Muscle layer of colon (tissue), 2 donors: ENCODE results near the gene KRT33B.

Experiments used
- H3K27ac ChIP-seq: one replicate; pipeline ENCODE4 v1.7.0; 2013; ENCODE audit warnings: low read depth, mild to moderate bottlenecking, low read length, moderate library complexity
- H3K27me3 ChIP-seq, 2 donors: one replicate each; pipeline ENCODE4 v1.7.0; 2013; ENCODE audit warnings: low read length in 2 of 2, mild to moderate bottlenecking in 2 of 2; ENCODE audit not compliant: insufficient read depth in 2 of 2, control insufficient read depth in 1 of 2
- H3K36me3 ChIP-seq: one replicate; pipeline ENCODE4 v1.7.0; 2013; ENCODE audit warnings: mild to moderate bottlenecking, low read length; ENCODE audit not compliant: insufficient read depth
- H3K4me1 ChIP-seq: one replicate; pipeline ENCODE4 v1.7.0; 2013; ENCODE audit warnings: mild to moderate bottlenecking, low read length; ENCODE audit not compliant: insufficient read depth
- H3K4me3 ChIP-seq, 2 donors: one replicate each; pipeline ENCODE4 v1.7.0; 2013; ENCODE audit warnings: low read length in 2 of 2, low read depth in 1 of 2, mild to moderate bottlenecking in 1 of 2, moderate library complexity in 1 of 2
- H3K9ac ChIP-seq: one replicate; pipeline ENCODE4 v1.7.0; 2013; ENCODE audit warnings: low read length
- H3K9me3 ChIP-seq: one replicate; pipeline ENCODE4 v1.7.0; 2013; ENCODE audit warnings: mild to moderate bottlenecking, low read length
- donor health status: abdominal sarcoma.
- donor health status: Adenocarcinoma of cecum.

KRT33B gene

GRCh38 chr17:41340934-41341861, 28.4 kb downstream of the KRT33B start:
- no peaks in the 10 kb centered on the region for H3K4me1 ChIP-seq
- no peaks in the 10 kb centered on the region for H3K27me3 ChIP-seq
- no peaks in the 10 kb centered on the region for H3K36me3 ChIP-seq
- H3K9ac ChIP-seq, result no peak overlapping the region
- H3K4me3 ChIP-seq, result no peak overlapping the region
- no peak overlapping the region for H3K27ac ChIP-seq
- H3K9me3 ChIP-seq, result no peaks in the 10 kb centered on the region

- no peaks in the 10 kb centered on the region for H3K27me3 ChIP-seq
- H3K4me3 ChIP-seq, result no peak overlapping the region
- H3K4me1 ChIP-seq, result no peaks in the 10 kb centered on the region
- H3K27ac ChIP-seq, result no peak overlapping the region
- H3K9me3 ChIP-seq, result no peaks in the 10 kb centered on the region
- no peak overlapping the region for H3K9ac ChIP-seq
- H3K36me3 ChIP-seq, result no peaks in the 10 kb centered on the region
Observed at GRCh38 chr17:41340494-41340893, 29.1 kb downstream of the KRT33B start.

GRCh38 chr17:41339571-41340172, 29.9 kb downstream of the KRT33B start:
- H3K27me3 ChIP-seq, result no peaks in the 10 kb centered on the region
- no peak overlapping the region for H3K27ac ChIP-seq
- no peaks in the 10 kb centered on the region for H3K36me3 ChIP-seq
- H3K4me3 ChIP-seq, result no peak overlapping the region
- no peaks in the 10 kb centered on the region for H3K9me3 ChIP-seq
- no peaks in the 10 kb centered on the region for H3K4me1 ChIP-seq
- H3K9ac ChIP-seq, result no peak overlapping the region

- H3K4me1 ChIP-seq, result no peaks in the 10 kb centered on the region
- H3K27ac ChIP-seq, result no peak overlapping the region
- H3K9me3 ChIP-seq, result no peaks in the 10 kb centered on the region
- no peak overlapping the region for H3K4me3 ChIP-seq
- H3K36me3 ChIP-seq, result no peaks in the 10 kb centered on the region
- no peak overlapping the region for H3K9ac ChIP-seq
- H3K27me3 ChIP-seq, result no peaks in the 10 kb centered on the region
Observed at GRCh38 chr17:41338961-41339485, 30.6 kb downstream of the KRT33B start.

- Histone ChIP-seq H3K36me3 (no peaks in the 10 kb centered on the region), H3K9ac (no peak overlapping the region), H3K27ac (no peak overlapping the region), H3K4me1 (no peaks in the 10 kb centered on the region), H3K27me3 (no peaks in the 10 kb centered on the region), H3K4me3 (no peak overlapping the region), H3K9me3 (no peaks in the 10 kb centered on the region)
Observed at GRCh38 chr17:41335747-41336146, 33.9 kb downstream of the KRT33B start.

- H3K27ac ChIP-seq, result no peak overlapping the region
- no peaks in the 10 kb centered on the region for H3K9me3 ChIP-seq
- H3K9ac ChIP-seq, result no peak overlapping the region
- H3K4me1 ChIP-seq, result no peaks in the 10 kb centered on the region
- H3K4me3 ChIP-seq, result no peak overlapping the region
- no peaks in the 10 kb centered on the region for H3K27me3 ChIP-seq
- H3K36me3 ChIP-seq, result no peaks in the 10 kb centered on the region
Observed at GRCh38 chr17:41334385-41335305, 35.0 kb downstream of the KRT33B start.

- no peak overlapping the region for H3K27ac ChIP-seq
Observed at GRCh38 chr17:41333836-41334235, 35.8 kb downstream of the KRT33B start.

GRCh38 chr17:41333098-41333497, 36.5 kb downstream of the KRT33B start:
- no peaks in the 10 kb centered on the region for H3K9me3 ChIP-seq
- H3K36me3 ChIP-seq, result no peaks in the 10 kb centered on the region
- H3K27ac ChIP-seq, result no peak overlapping the region
- H3K4me1 ChIP-seq, result no peaks in the 10 kb centered on the region
- no peaks in the 10 kb centered on the region for H3K27me3 ChIP-seq
- H3K9ac ChIP-seq, result no peak overlapping the region
- H3K4me3 ChIP-seq, result no peak overlapping the region

More at GRCh38 chr17:41333836-41334235, 35.8 kb downstream of the KRT33B start:
- Histone ChIP-seq H3K27me3 (no peaks in the 10 kb centered on the region), H3K4me1 (no peaks in the 10 kb centered on the region), H3K36me3 (no peaks in the 10 kb centered on the region), H3K9ac (no peak overlapping the region), H3K9me3 (no peaks in the 10 kb centered on the region), H3K4me3 (no peak overlapping the region)

GRCh38 chr17:41332239-41332638, 37.4 kb downstream of the KRT33B start:
- no peak overlapping the region for H3K27ac ChIP-seq
- no peaks in the 10 kb centered on the region for H3K4me1 ChIP-seq
- H3K36me3 ChIP-seq, result no peaks in the 10 kb centered on the region
- H3K27me3 ChIP-seq, result no peaks in the 10 kb centered on the region
- H3K9ac ChIP-seq, result no peak overlapping the region
- H3K4me3 ChIP-seq, result no peak overlapping the region
- no peaks in the 10 kb centered on the region for H3K9me3 ChIP-seq

GRCh38 chr17:41331606-41332005, 38.0 kb downstream of the KRT33B start:
- no peaks in the 10 kb centered on the region for H3K27me3 ChIP-seq

More at GRCh38 chr17:41331606-41332005, 38.0 kb downstream of the KRT33B start:
- H3K9ac ChIP-seq, result no peak overlapping the region
- no peaks in the 10 kb centered on the region for H3K36me3 ChIP-seq
- no peak overlapping the region for H3K27ac ChIP-seq
- no peak overlapping the region for H3K4me3 ChIP-seq
- no peaks in the 10 kb centered on the region for H3K4me1 ChIP-seq
- no peaks in the 10 kb centered on the region for H3K9me3 ChIP-seq
